H9 (cell line): ENCODE results near the gene SHE. TPM values are rescaled to one million over a fixed set of nuclear protein-coding genes. Genes with fewer than 3 reads are reported as not detected.

ENCODE experiments used
- DNase-seq: peaks from one replicate; pipeline ENCODE4 v3.0.0-alpha.2; 2017
- H2AFZ ChIP-seq: one replicate; pipeline ENCODE4 v1.6.1; 2013; ENCODE audit warnings: mild to moderate bottlenecking, low read length, control low read depth, moderate library complexity
- H2AK5ac ChIP-seq: 2 replicates; pipeline ENCODE4 v1.6.1; 2013; ENCODE audit warnings: low read length, control low read depth, mixed read lengths; ENCODE audit not compliant: insufficient read length
- H2BK120ac ChIP-seq: one replicate; pipeline ENCODE4 v1.6.1; 2013; ENCODE audit warnings: low read depth, mild to moderate bottlenecking, low read length, control low read depth, inconsistent platforms; ENCODE audit not compliant: poor library complexity, severe bottlenecking
- H2BK12ac ChIP-seq: 2 replicates; pipeline ENCODE4 v1.6.1; 2013; ENCODE audit warnings: low read length, control low read depth, mixed read lengths, low read depth; ENCODE audit not compliant: insufficient read length
- H2BK15ac ChIP-seq: 2 replicates; pipeline ENCODE4 v1.6.1; 2013; ENCODE audit warnings: low read depth, low read length, control low read depth
- H2BK20ac ChIP-seq: one replicate; pipeline ENCODE4 v1.6.1; 2013; ENCODE audit warnings: low read depth, mild to moderate bottlenecking, low read length, control low read depth, inconsistent platforms; ENCODE audit not compliant: poor library complexity, severe bottlenecking
- H2BK5ac ChIP-seq: 2 replicates; pipeline ENCODE4 v1.6.1; 2013; ENCODE audit warnings: low read length, control low read depth, mixed read lengths; ENCODE audit not compliant: insufficient read length
- H3K14ac ChIP-seq: 2 replicates; pipeline ENCODE4 v1.6.1; 2013; ENCODE audit warnings: low read length, control low read depth; ENCODE audit not compliant: insufficient read depth
- H3K18ac ChIP-seq: 2 replicates; pipeline ENCODE4 v1.6.1; 2013; ENCODE audit warnings: low read depth, mild to moderate bottlenecking, mixed read lengths, low read length, control low read depth; ENCODE audit not compliant: insufficient read length
- H3K23ac ChIP-seq: 2 replicates; pipeline ENCODE4 v1.6.1; 2013; ENCODE audit warnings: low read length, control low read depth, mixed read lengths, low read depth; ENCODE audit not compliant: insufficient read length
- H3K23me2 ChIP-seq: 2 replicates; pipeline ENCODE4 v1.6.1; 2013; ENCODE audit warnings: low read depth, mild to moderate bottlenecking, mixed read lengths, low read length, control low read depth; ENCODE audit not compliant: insufficient read length, poor library complexity, severe bottlenecking
- H3K27ac ChIP-seq: 2 replicates; pipeline ENCODE4 v1.5.1; 2013; ENCODE audit warnings: low read length, control low read depth, mixed read lengths, low read depth; ENCODE audit not compliant: insufficient read length
- H3K27me3 ChIP-seq: 2 replicates; pipeline ENCODE4 v1.6.1; 2013; ENCODE audit warnings: low read length, control low read depth, inconsistent platforms; ENCODE audit not compliant: insufficient read depth
- H3K4ac ChIP-seq: 2 replicates; pipeline ENCODE4 v1.6.1; 2013; ENCODE audit warnings: low read depth, mild to moderate bottlenecking, control low read depth, inconsistent platforms, low read length, moderate library complexity
- H3K4me1 ChIP-seq: 2 replicates; pipeline ENCODE4 v1.6.1; 2013; ENCODE audit warnings: low read length, control low read depth, inconsistent platforms; ENCODE audit not compliant: insufficient read depth
- H3K4me2 ChIP-seq: 2 replicates; pipeline ENCODE4 v1.6.1; 2013; ENCODE audit warnings: low read length, control low read depth, mixed read lengths; ENCODE audit not compliant: insufficient read length, insufficient read depth
- H3K56ac ChIP-seq: 2 replicates; pipeline ENCODE4 v1.6.1; 2013; ENCODE audit warnings: low read depth, mild to moderate bottlenecking, mixed read lengths, low read length, control low read depth; ENCODE audit not compliant: insufficient read length
- H3K79me1 ChIP-seq: 2 replicates; pipeline ENCODE4 v1.6.1; 2013; ENCODE audit warnings: low read depth, mild to moderate bottlenecking, moderate library complexity, low read length, control low read depth, inconsistent platforms; ENCODE audit not compliant: insufficient read depth, poor library complexity, severe bottlenecking
- H3K79me2 ChIP-seq: 2 replicates; pipeline ENCODE4 v1.6.1; 2013; ENCODE audit warnings: low read length, control low read depth, inconsistent platforms; ENCODE audit not compliant: insufficient read depth
- H3K9ac ChIP-seq: 2 replicates; pipeline ENCODE4 v1.6.1; 2013; ENCODE audit warnings: low read length, control low read depth, mixed read lengths; ENCODE audit not compliant: insufficient read length; ENCODE audit errors: extremely low read depth
- H3K9me3 ChIP-seq: one replicate; pipeline ENCODE4 v1.6.1; 2013; ENCODE audit warnings: low read depth, low read length, inconsistent platforms; ENCODE audit not compliant: control insufficient read depth
- H3T11ph ChIP-seq: one replicate; pipeline ENCODE4 v1.6.1; 2013; ENCODE audit warnings: mild to moderate bottlenecking, low read length, control low read depth, inconsistent platforms
- H4K20me1 ChIP-seq: one replicate; pipeline ENCODE4 v1.6.1; 2013; ENCODE audit not compliant: control insufficient read depth, insufficient read length, insufficient read depth
- H4K5ac ChIP-seq: 2 replicates; pipeline ENCODE4 v1.6.1; 2013; ENCODE audit warnings: low read depth, mild to moderate bottlenecking, mixed read lengths, low read length, control low read depth; ENCODE audit not compliant: insufficient read length
- H4K8ac ChIP-seq: replicated peaks from 2 replicates; pipeline ENCODE4 v1.6.1; 2013; ENCODE audit warnings: low read length, control low read depth, mixed read lengths, low read depth; ENCODE audit not compliant: insufficient read length
- H4K91ac ChIP-seq: 2 replicates; pipeline ENCODE4 v1.6.1; 2013; ENCODE audit warnings: low read depth, mild to moderate bottlenecking, moderate library complexity, mixed read lengths, low read length, control low read depth; ENCODE audit not compliant: insufficient read length
- H3K27ac Mint-ChIP-seq, 3 experiments: 2 replicates in 2 of 3; 3 replicates in 1 of 3; pipeline ENCODE4 v1.8.0; 2020 to 2021; ENCODE audit warnings: mixed read lengths in 3 of 3, mild to moderate bottlenecking in 1 of 3, moderate library complexity in 1 of 3
- H3K27me3 Mint-ChIP-seq: 2 replicates; pipeline ENCODE4 v1.8.0; 2021; ENCODE audit warnings: low read depth, mild to moderate bottlenecking, moderate library complexity, mixed read lengths
- H3K36me3 Mint-ChIP-seq, 3 experiments: 2 replicates in 2 of 3; 3 replicates in 1 of 3; pipeline ENCODE4 v1.8.0; 2020 to 2021; ENCODE audit warnings: low read depth in 3 of 3, mixed read lengths in 3 of 3; ENCODE audit not compliant: insufficient read depth in 1 of 3
- H3K4me1 Mint-ChIP-seq, 2 experiments: 2 replicates each; pipeline ENCODE4 v1.8.0; 2020; ENCODE audit warnings: mixed read lengths in 2 of 2
- H3K4me3 Mint-ChIP-seq, 2 experiments: 2 replicates in 1 of 2; 3 replicates in 1 of 2; pipeline ENCODE4 v1.8.0; 2020 to 2021; ENCODE audit warnings: mild to moderate bottlenecking in 2 of 2, mixed read lengths in 2 of 2, moderate library complexity in 1 of 2
- H3K9me3 Mint-ChIP-seq, 2 experiments: 2 replicates in 1 of 2; 3 replicates in 1 of 2; pipeline ENCODE4 v1.8.0; 2020; ENCODE audit warnings: mild to moderate bottlenecking in 2 of 2, mixed read lengths in 2 of 2, moderate library complexity in 1 of 2
- WGBS: extraction: QIAGEN DNeasy Blood & Tissue Kit; methylation state at CpG from one replicate; pipeline ENCODE4 v1.1.7; 2013; ENCODE audit warnings: missing lambda C conversion rate, low lambda C conversion rate, mixed read lengths; ENCODE audit not compliant: insufficient read length; ENCODE audit errors: extremely low coverage; 5-methylcytosine and 5-hydroxymethylcytosine counted together
- total RNA-seq: library from RNA; stranded (reverse); gene quantifications from 2 replicates; pipeline ENCODE4 v1.2.1, GENCODE V29; 2021
- TF ChIP-seq, protein P1 (sequence below): fragments of 200-600 bp; sonication (generic); conservative IDR thresholded peaks from 3 replicates; pipeline ENCODE4 v1.8.0; 2021; ENCODE audit warnings: antibody characterized with exemption, mild to moderate bottlenecking

Gene SHE
- total RNA-seq, 1 experiment from 2014 or later, result 0.48 TPM

- H3K56ac ChIP-seq, result no peak overlapping the region
- H3K4ac ChIP-seq, result no peak overlapping the region
- no peak overlapping the region for H3K4me2 ChIP-seq
- H3K14ac ChIP-seq, result no peak overlapping the region
- peaks cover 3% of the 10 kb centered on the region; the same call in 1 of the 2 replicates for H3K4me1 ChIP-seq
- Mint-ChIP-seq H3K36me3 (no peaks in the 10 kb centered on the region), H3K27me3 (peaks cover 3% of the 10 kb centered on the region), H3K9me3 (no peaks in the 10 kb centered on the region), H3K27ac (no peak overlapping the region), H3K4me1 (peaks cover 7 to 10% of the 10 kb centered on the region in 2 experiments), H3K4me3 (no peak overlapping the region)
- no peak overlapping the region for H2BK15ac ChIP-seq
- H3K27me3 ChIP-seq, result no peaks in the 10 kb centered on the region
- H4K91ac ChIP-seq, result no peak overlapping the region
- H3K9ac ChIP-seq, result no peak overlapping the region
- no CpG with 5 or more reads among the region's 8 CpGs for WGBS
- H3K9me3 ChIP-seq, result no peaks in the 10 kb centered on the region
- no peaks in the 10 kb centered on the region for H4K20me1 ChIP-seq
- no peak for DNase-seq
- H2BK120ac ChIP-seq, result no peak overlapping the region
- H3K27ac ChIP-seq, result no peak overlapping the region
- no peaks in the 10 kb centered on the region for H3K23me2 ChIP-seq
- no peak overlapping the region for H3K23ac ChIP-seq
- H3K79me1 ChIP-seq, result no peaks in the 10 kb centered on the region
- no peak overlapping the region for H4K8ac ChIP-seq
- TF ChIP-seq, protein P1, sequence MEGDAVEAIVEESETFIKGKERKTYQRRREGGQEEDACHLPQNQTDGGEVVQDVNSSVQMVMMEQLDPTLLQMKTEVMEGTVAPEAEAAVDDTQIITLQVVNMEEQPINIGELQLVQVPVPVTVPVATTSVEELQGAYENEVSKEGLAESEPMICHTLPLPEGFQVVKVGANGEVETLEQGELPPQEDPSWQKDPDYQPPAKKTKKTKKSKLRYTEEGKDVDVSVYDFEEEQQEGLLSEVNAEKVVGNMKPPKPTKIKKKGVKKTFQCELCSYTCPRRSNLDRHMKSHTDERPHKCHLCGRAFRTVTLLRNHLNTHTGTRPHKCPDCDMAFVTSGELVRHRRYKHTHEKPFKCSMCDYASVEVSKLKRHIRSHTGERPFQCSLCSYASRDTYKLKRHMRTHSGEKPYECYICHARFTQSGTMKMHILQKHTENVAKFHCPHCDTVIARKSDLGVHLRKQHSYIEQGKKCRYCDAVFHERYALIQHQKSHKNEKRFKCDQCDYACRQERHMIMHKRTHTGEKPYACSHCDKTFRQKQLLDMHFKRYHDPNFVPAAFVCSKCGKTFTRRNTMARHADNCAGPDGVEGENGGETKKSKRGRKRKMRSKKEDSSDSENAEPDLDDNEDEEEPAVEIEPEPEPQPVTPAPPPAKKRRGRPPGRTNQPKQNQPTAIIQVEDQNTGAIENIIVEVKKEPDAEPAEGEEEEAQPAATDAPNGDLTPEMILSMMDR, result no peak
- H2BK20ac ChIP-seq, result no peak overlapping the region
- H4K5ac ChIP-seq, result no peak overlapping the region
- H2BK5ac ChIP-seq, result no peak overlapping the region
- no peak overlapping the region for H3K18ac ChIP-seq
- no peak overlapping the region for H3T11ph ChIP-seq
- no peak overlapping the region for H2BK12ac ChIP-seq
- H2AK5ac ChIP-seq, result no peak overlapping the region
- H2AFZ ChIP-seq, result no peak overlapping the region
- no peaks in the 10 kb centered on the region for H3K79me2 ChIP-seq
Observed at GRCh38 chr1:154443274-154444013, 58.8 kb downstream of the SHE start.
